Measurements from ENCODE around the gene DXO. TPM values are rescaled to one million over a fixed set of nuclear protein-coding genes. Genes with fewer than 3 reads are reported as not detected.

DXO gene
- total and polyA plus RNA-seq, 4 donors, result 5.1 to 41.7 (median 20.4) TPM

GRCh38 chr6:31954511-31954910 is 17.4 kb downstream of the DXO start:
- intact Hi-C loops (cut with DNase I), result loop anchor here in 1 of 2 donors (5.0 kb wide), 3 partner anchors 52 to 272 kb away; partner anchors contain the start of genes DDAH2, LY6G5C and ZBTB12
- Histone ChIP-seq H3K4me3 (ENCODE audit: low read length in 2 of 2) (no peak overlapping the region), H3K4me1 (ENCODE audit: control insufficient read depth in 1 of 2, insufficient read depth in 2 of 2, low read length in 2 of 2) (no peaks in the 10 kb centered on the region), H3K27me3 (ENCODE audit: control insufficient read depth in 1 of 2, insufficient read depth in 2 of 2, low read length in 1 of 2) (no peaks in the 10 kb centered on the region), H3K27ac (ENCODE audit: low read depth in 1 of 2, low read length in 2 of 2) (no peak overlapping the region), H3K36me3 (ENCODE audit: control insufficient read depth in 1 of 2, insufficient read depth in 2 of 2, low read length in 1 of 2) (peaks cover 0 to 6% of the 10 kb centered on the region in 2 donors), H3K9me3 (ENCODE audit: control insufficient read depth, low read length) (no peaks in the 10 kb centered on the region)
- 95 to 97% methylated on average over 28 of the region's 28 CpGs for WGBS, 2 donors
- ATAC-seq (ENCODE audit: low FRiP score) (no peak), DNase-seq (peak in 1 of 2 donors; percentile 45)

GRCh38 chr6:31952890-31953289 is 19.0 kb downstream of the DXO start:
- no peaks in the 10 kb centered on the region for H3K4me1 ChIP-seq (ENCODE audit: control insufficient read depth in 1 of 2, insufficient read depth in 2 of 2, low read length in 2 of 2)
- WGBS, 2 donors, result 76 to 78% methylated on average over 5 of the region's 5 CpGs
- H3K9me3 ChIP-seq (ENCODE audit: control insufficient read depth, low read length), result no peaks in the 10 kb centered on the region
- DNase-seq (no peak), ATAC-seq (ENCODE audit: low FRiP score) (no peak)
- H3K4me3 ChIP-seq (ENCODE audit: low read length in 2 of 2), result no peak overlapping the region
- intact Hi-C loops (cut with DNase I), result loop anchor here in 1 of 2 donors (5.0 kb wide), 3 partner anchors 51 to 271 kb away; partner anchors contain the start of genes DDAH2, LY6G5C and ZBTB12
- H3K36me3 ChIP-seq (ENCODE audit: control insufficient read depth in 1 of 2, insufficient read depth in 2 of 2, low read length in 1 of 2), result peaks cover 0 to 6% of the 10 kb centered on the region in 2 donors
- H3K27me3 ChIP-seq (ENCODE audit: control insufficient read depth in 1 of 2, insufficient read depth in 2 of 2, low read length in 1 of 2), result no peaks in the 10 kb centered on the region
- H3K27ac ChIP-seq (ENCODE audit: low read depth in 1 of 2, low read length in 2 of 2), result no peak overlapping the region

- DNase-seq (peak; percentile 80 to 90), ATAC-seq (ENCODE audit: low FRiP score) (peak; percentile 62)
- Histone ChIP-seq H3K27me3 (ENCODE audit: control insufficient read depth in 1 of 2, insufficient read depth in 2 of 2, low read length in 1 of 2) (no peaks in the 10 kb centered on the region), H3K4me1 (ENCODE audit: control insufficient read depth in 1 of 2, insufficient read depth in 2 of 2, low read length in 2 of 2) (no peaks in the 10 kb centered on the region), H3K27ac (ENCODE audit: low read depth in 1 of 2, low read length in 2 of 2) (no peak overlapping the region), H3K9me3 (ENCODE audit: control insufficient read depth, low read length) (no peaks in the 10 kb centered on the region), H3K36me3 (ENCODE audit: control insufficient read depth in 1 of 2, insufficient read depth in 2 of 2, low read length in 1 of 2) (peaks cover 0 to 6% of the 10 kb centered on the region in 2 donors), H3K4me3 (ENCODE audit: low read length in 2 of 2) (no peak overlapping the region)
- intact Hi-C loops (cut with DNase I), result loop anchor here in 1 of 2 donors (5.0 kb wide), 3 partner anchors 50 to 270 kb away; partner anchors contain the start of genes DDAH2, LY6G5C and ZBTB12
- WGBS, 2 donors, result 32 to 36% methylated on average over 5 of the region's 5 CpGs
Observed at GRCh38 chr6:31952140-31952805, 19.7 kb downstream of the DXO start.

GRCh38 chr6:31949926-31950548 is 21.9 kb downstream of the DXO start:
- ATAC-seq (ENCODE audit: low FRiP score), result no peak
- intact Hi-C loops (cut with DNase I), result loop anchor here (5.0 kb wide), 3 partner anchors 48 to 268 kb away; partner anchors contain the start of genes ZBTB12 (in 2 of the 2), DDAH2 (in 1 of the 2) and LY6G5C (in 1 of the 2)
- WGBS, 2 donors, result 76 to 81% methylated on average over 7 of the region's 7 CpGs
- H3K27ac ChIP-seq (ENCODE audit: low read depth in 1 of 2, low read length in 2 of 2), result no peak overlapping the region
- H3K4me3 ChIP-seq (ENCODE audit: low read length in 2 of 2), result no peak overlapping the region
- peaks cover 0 to 6% of the 10 kb centered on the region in 2 donors for H3K36me3 ChIP-seq (ENCODE audit: control insufficient read depth in 1 of 2, insufficient read depth in 2 of 2, low read length in 1 of 2)
- DNase-seq, result peak; percentile 10 to 32
- no peaks in the 10 kb centered on the region for H3K4me1 ChIP-seq (ENCODE audit: control insufficient read depth in 1 of 2, insufficient read depth in 2 of 2, low read length in 2 of 2)
- H3K27me3 ChIP-seq (ENCODE audit: control insufficient read depth in 1 of 2, insufficient read depth in 2 of 2, low read length in 1 of 2), result no peaks in the 10 kb centered on the region
- no peaks in the 10 kb centered on the region for H3K9me3 ChIP-seq (ENCODE audit: control insufficient read depth, low read length)

GRCh38 chr6:31948753-31949413 is 23.1 kb downstream of the DXO start:
- DNase-seq (peak; percentile 38 to 64), ATAC-seq (ENCODE audit: low FRiP score) (no peak)
- Histone ChIP-seq H3K36me3 (ENCODE audit: control insufficient read depth in 1 of 2, insufficient read depth in 2 of 2, low read length in 1 of 2) (peaks cover 0 to 4% of the 10 kb centered on the region in 2 donors), H3K4me1 (ENCODE audit: control insufficient read depth in 1 of 2, insufficient read depth in 2 of 2, low read length in 2 of 2) (no peaks in the 10 kb centered on the region), H3K27me3 (ENCODE audit: control insufficient read depth in 1 of 2, insufficient read depth in 2 of 2, low read length in 1 of 2) (no peaks in the 10 kb centered on the region), H3K27ac (ENCODE audit: low read depth in 1 of 2, low read length in 2 of 2) (no peak overlapping the region), H3K4me3 (ENCODE audit: low read length in 2 of 2) (no peak overlapping the region), H3K9me3 (ENCODE audit: control insufficient read depth, low read length) (no peaks in the 10 kb centered on the region)
- intact Hi-C loops (cut with DNase I), result loop anchor here in 1 of 2 donors (5.0 kb wide), 1 partner anchor 47 kb away; the partner anchor contains the start of gene ZBTB12
- WGBS, 2 donors, result 84 to 86% methylated on average over 6 of the region's 6 CpGs

GRCh38 chr6:31948306-31948705 is 23.6 kb downstream of the DXO start:
- H3K4me1 ChIP-seq (ENCODE audit: control insufficient read depth in 1 of 2, insufficient read depth in 2 of 2, low read length in 2 of 2), result no peaks in the 10 kb centered on the region
- intact Hi-C loops (cut with DNase I), result loop anchor here in 1 of 2 donors (5.0 kb wide), 1 partner anchor 46 kb away; the partner anchor contains the start of gene ZBTB12
- 76 to 78% methylated on average over 5 of the region's 5 CpGs for WGBS, 2 donors
- no peaks in the 10 kb centered on the region for H3K9me3 ChIP-seq (ENCODE audit: control insufficient read depth, low read length)
- H3K27me3 ChIP-seq (ENCODE audit: control insufficient read depth in 1 of 2, insufficient read depth in 2 of 2, low read length in 1 of 2), result no peaks in the 10 kb centered on the region
- no peak overlapping the region for H3K27ac ChIP-seq (ENCODE audit: low read depth in 1 of 2, low read length in 2 of 2)
- no peak for ATAC-seq (ENCODE audit: low FRiP score)
- H3K36me3 ChIP-seq (ENCODE audit: control insufficient read depth in 1 of 2, insufficient read depth in 2 of 2, low read length in 1 of 2), result peaks cover 0 to 4% of the 10 kb centered on the region in 2 donors
- DNase-seq, result peak; percentile 14 to 20
- no peak overlapping the region for H3K4me3 ChIP-seq (ENCODE audit: low read length in 2 of 2)

GRCh38 chr6:31947864-31948263 is 24.1 kb downstream of the DXO start:
- 78 to 84% methylated on average over 4 of the region's 4 CpGs for WGBS, 2 donors
- Histone ChIP-seq H3K36me3 (ENCODE audit: control insufficient read depth in 1 of 2, insufficient read depth in 2 of 2, low read length in 1 of 2) (peaks cover 0 to 2% of the 10 kb centered on the region in 2 donors), H3K27me3 (ENCODE audit: control insufficient read depth in 1 of 2, insufficient read depth in 2 of 2, low read length in 1 of 2) (no peaks in the 10 kb centered on the region), H3K4me3 (ENCODE audit: low read length in 2 of 2) (no peak overlapping the region), H3K27ac (ENCODE audit: low read depth in 1 of 2, low read length in 2 of 2) (no peak overlapping the region), H3K9me3 (ENCODE audit: control insufficient read depth, low read length) (no peaks in the 10 kb centered on the region), H3K4me1 (ENCODE audit: control insufficient read depth in 1 of 2, insufficient read depth in 2 of 2, low read length in 2 of 2) (no peaks in the 10 kb centered on the region)
- DNase-seq, result peak; percentile 3 to 48
- ATAC-seq (ENCODE audit: low FRiP score), result no peak
- intact Hi-C loops (cut with DNase I), result loop anchor here in 1 of 2 donors (5.0 kb wide), 1 partner anchor 46 kb away; the partner anchor contains the start of gene ZBTB12

GRCh38 chr6:31947070-31947675 is 24.8 kb downstream of the DXO start:
- no peak for ATAC-seq (ENCODE audit: low FRiP score)
- WGBS, 2 donors, result 85 to 86% methylated on average over 24 of the region's 24 CpGs
- Histone ChIP-seq H3K9me3 (ENCODE audit: control insufficient read depth, low read length) (no peaks in the 10 kb centered on the region), H3K4me3 (ENCODE audit: low read length in 2 of 2) (no peak overlapping the region), H3K27me3 (ENCODE audit: control insufficient read depth in 1 of 2, insufficient read depth in 2 of 2, low read length in 1 of 2) (no peaks in the 10 kb centered on the region), H3K36me3 (ENCODE audit: control insufficient read depth in 1 of 2, insufficient read depth in 2 of 2, low read length in 1 of 2) (peaks cover 0 to 2% of the 10 kb centered on the region in 2 donors), H3K4me1 (ENCODE audit: control insufficient read depth in 1 of 2, insufficient read depth in 2 of 2, low read length in 2 of 2) (no peaks in the 10 kb centered on the region), H3K27ac (ENCODE audit: low read depth in 1 of 2, low read length in 2 of 2) (no peak overlapping the region)
- intact Hi-C loops (cut with DNase I), result loop anchor here in 1 of 2 donors (5.0 kb wide), 1 partner anchor 45 kb away; the partner anchor contains the start of gene ZBTB12
- peak; percentile 40 to 74 for DNase-seq

Data from aorta (tissue), 5 donors.